ENCODE measurements around the gene TMCO4. TPM values are rescaled to one million over a fixed set of nuclear protein-coding genes. Genes with fewer than 3 reads are reported as not detected.

Gene TMCO4
- polyA plus RNA-seq, 1 experiment = 22.0 TPM

- Histone ChIP-seq H3K27me3 (ENCODE audit: control insufficient read depth, insufficient read depth, low read length) (no peaks in the 10 kb centered on the region), H3K4me3 (ENCODE audit: low read depth, low read length) (no peak overlapping the region), H3K36me3 (ENCODE audit: control insufficient read depth, insufficient read depth, low read length) (no peaks in the 10 kb centered on the region; the same call in none of the 2 replicates)
- peak; percentile 97 for TF ChIP-seq CTCF (IDR thresholded peaks at IDR 0.05; ENCODE audit: insufficient read depth, low read depth, low read length)
- ChIA-PET CTCF (interaction anchor here (0.6 to 9.3 kb wide), 31 partner anchors 10 to 363 kb away, joined by 3 to 162 read pairs (median 4); partner anchors contain the start of genes HTR6 and OTUD3), POLR2A (interaction anchor here (0.6 kb wide), 1 partner anchor 19 kb away, joined by 4 read pairs; no protein-coding TSS in a partner anchor)
- peak; percentile 4 for DNase-seq (ENCODE audit: low read depth)
These were observed 95.2 kb downstream of the TMCO4 start for GRCh38 chr1:19704247-19705113.

- no peaks in the 10 kb centered on the region; the same call in none of the 2 replicates for H3K36me3 ChIP-seq (ENCODE audit: control insufficient read depth, insufficient read depth, low read length)
- no peak overlapping the region for H3K4me3 ChIP-seq (ENCODE audit: low read depth, low read length)
- no peaks in the 10 kb centered on the region for H3K27me3 ChIP-seq (ENCODE audit: control insufficient read depth, insufficient read depth, low read length)
- POLR2A ChIA-PET = no interaction called here
- CTCF ChIA-PET = interaction anchor here (0.9 to 9.3 kb wide), 10 partner anchors 11 to 179 kb away, joined by 3 to 162 read pairs (median 16); partner anchors contain the start of gene OTUD3
- TF ChIP-seq CTCF (IDR thresholded peaks at IDR 0.05; ENCODE audit: insufficient read depth, low read depth, low read length) = no peak
- no peak for DNase-seq (ENCODE audit: low read depth)
These were observed 96.4 kb downstream of the TMCO4 start for GRCh38 chr1:19703280-19703679.

GRCh38 chr1:19700079-19700777, 99.5 kb downstream of the TMCO4 start:
- peaks cover 3% of the 10 kb centered on the region for H3K36me3 ChIP-seq (ENCODE audit: control insufficient read depth, insufficient read depth, low read length)
- DNase-seq (ENCODE audit: low read depth) = no peak
- ChIA-PET CTCF (interaction anchor here (1.1 to 1.2 kb wide), 2 partner anchors 11 to 38 kb away, joined by 3 read pairs; no protein-coding TSS in a partner anchor), POLR2A (no interaction called here)
- H3K4me3 ChIP-seq (ENCODE audit: low read depth, low read length) = no peak overlapping the region
- no peak for TF ChIP-seq CTCF (IDR thresholded peaks at IDR 0.05; ENCODE audit: insufficient read depth, low read depth, low read length)
- no peaks in the 10 kb centered on the region for H3K27me3 ChIP-seq (ENCODE audit: control insufficient read depth, insufficient read depth, low read length)

DNA sequence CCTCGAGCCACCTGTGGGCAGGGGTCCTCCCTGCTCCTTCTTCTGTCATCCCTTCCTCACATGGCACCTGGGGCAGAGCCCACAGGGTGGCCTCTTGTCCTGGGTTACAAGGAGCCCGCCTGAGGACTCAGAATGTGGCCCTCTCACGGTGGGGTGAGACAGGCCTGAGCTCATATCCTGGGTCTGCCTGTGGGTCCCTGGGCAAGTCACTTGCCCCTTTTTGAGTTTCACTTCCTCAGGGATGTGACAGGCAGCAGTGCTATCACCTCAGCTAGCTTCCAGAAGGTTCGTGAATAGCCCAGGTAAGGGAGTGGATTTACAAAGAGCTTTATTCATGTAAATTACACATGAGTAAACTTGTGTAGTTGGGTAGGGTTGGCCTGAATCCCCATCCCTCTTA, 101.5 kb downstream of the TMCO4 start:
- TF ChIP-seq CTCF (IDR thresholded peaks at IDR 0.05; ENCODE audit: insufficient read depth, low read depth, low read length) = no peak
- peaks cover 8% of the 10 kb centered on the region for H3K36me3 ChIP-seq (ENCODE audit: control insufficient read depth, insufficient read depth, low read length)
- DNase-seq (ENCODE audit: low read depth) = no peak
- CTCF ChIA-PET = interaction anchor here (0.9 to 2.0 kb wide), 3 partner anchors 8 to 37 kb away, joined by 3 to 11 read pairs (median 4); no protein-coding TSS in a partner anchor
- POLR2A ChIA-PET = interaction anchor here (0.7 kb wide), 1 partner anchor 16 kb away, joined by 12 read pairs; no protein-coding TSS in a partner anchor
- no peak overlapping the region for H3K4me3 ChIP-seq (ENCODE audit: low read depth, low read length)
- H3K27me3 ChIP-seq (ENCODE audit: control insufficient read depth, insufficient read depth, low read length) = no peaks in the 10 kb centered on the region
